Ectodermal cell (in vitro differentiated cells): Measurements from ENCODE around the gene RFX1. TPM values are rescaled to one million over a fixed set of nuclear protein-coding genes. Genes with fewer than 3 reads are reported as not detected.
"Not testable (repeated sequence)": the region's sequence is repeated elsewhere in the genome, so short reads cannot be mapped to it uniquely, and the experiment has no call there.

Experiments used
- H3K27ac ChIP-seq: 2 replicates; pipeline ENCODE4 v1.7.0; 2013; ENCODE audit warnings: mild to moderate bottlenecking, low read depth, low read length; ENCODE audit not compliant: insufficient read depth, poor library complexity, severe bottlenecking
- H3K27me3 ChIP-seq: 2 replicates; pipeline ENCODE4 v1.7.0; 2013; ENCODE audit warnings: mild to moderate bottlenecking, low read length; ENCODE audit not compliant: insufficient read depth, control insufficient read depth, poor library complexity, severe bottlenecking
- H3K36me3 ChIP-seq: one replicate; pipeline ENCODE4 v1.7.0; 2013; ENCODE audit warnings: low read length; ENCODE audit not compliant: control insufficient read depth, insufficient read depth
- H3K4me1 ChIP-seq: one replicate; pipeline ENCODE4 v1.7.0; 2013; ENCODE audit warnings: low read length; ENCODE audit not compliant: control insufficient read depth, insufficient read depth
- H3K4me3 ChIP-seq: 2 replicates; pipeline ENCODE4 v1.7.0; 2013; ENCODE audit warnings: low read depth, low read length, control low read depth; ENCODE audit not compliant: insufficient read depth
- H3K9me3 ChIP-seq: 2 replicates; pipeline ENCODE4 v1.7.0; 2013; ENCODE audit warnings: mild to moderate bottlenecking, low read length, moderate library complexity; ENCODE audit not compliant: control insufficient read depth
- WGBS, 2 experiments: methylation state at CpG; one replicate each; pipeline ENCODE4 v1.1.7; 2013; ENCODE audit warnings: missing lambda C conversion rate in 2 of 2; 5-methylcytosine and 5-hydroxymethylcytosine counted together
- polyA plus RNA-seq, 4 experiments: library from polyadenylated mRNA; stranded (reverse); fragments of 50-300 nt; gene quantifications; one replicate each; pipeline ENCODE4 v1.2.3, GENCODE V29; 2013

RFX1 gene
- polyA plus RNA-seq (2013, experiment 1 of 4): 15.5 TPM
- 13.6 TPM for polyA plus RNA-seq (2013, experiment 2 of 4)
- polyA plus RNA-seq (2013, experiment 3 of 4): 11.7 TPM
- 13.6 TPM for polyA plus RNA-seq (2013, experiment 4 of 4)

DNA sequence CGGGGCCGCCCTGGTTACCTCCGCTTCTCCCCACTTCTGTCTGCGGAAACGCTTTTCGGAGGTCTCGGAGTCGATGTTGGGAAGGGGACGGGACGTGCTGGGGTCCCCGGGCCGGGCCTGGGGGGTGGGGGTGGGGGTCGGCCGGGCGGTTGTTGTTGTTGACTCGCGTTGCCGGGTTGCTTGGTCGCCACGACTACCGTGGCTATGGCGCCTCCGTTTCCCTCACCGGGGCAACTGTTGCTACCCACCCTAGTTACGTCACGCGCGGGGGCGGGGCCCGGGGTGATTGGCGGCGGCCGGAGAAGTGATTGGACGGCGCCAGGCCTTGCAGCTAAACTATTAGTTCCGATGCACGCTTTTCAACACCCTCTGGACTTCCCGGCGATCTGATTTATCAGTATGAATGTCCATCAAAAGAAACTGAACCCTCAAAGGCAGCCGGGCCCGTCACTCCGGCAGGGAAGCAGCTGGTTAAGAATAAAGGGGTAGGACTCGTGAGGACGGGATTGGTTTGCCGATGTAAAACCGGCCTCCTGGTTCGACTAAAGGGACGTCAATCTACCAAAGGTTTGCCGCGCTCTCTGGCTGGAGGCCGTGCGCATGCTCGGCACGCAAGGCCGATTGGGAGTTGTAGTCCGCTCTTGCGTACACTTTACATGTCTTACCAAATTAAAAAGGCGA lies at the start of gene RFX1:
Gene RFX1, minus strand, starts transcription at position 236 of the 681 bp plus-strand sequence. CDS start 12,477 bp downstream, outside the sequence.
- peak within 1 kb of the TSS; percentile 65 for H3K4me3 ChIP-seq
- H3K27me3 ChIP-seq: no peaks in the 10 kb centered on the region
- no peaks in the 10 kb centered on the region for H3K9me3 ChIP-seq
- 0% methylated on average over 55 to 58 of the region's 58 CpGs for WGBS, 2 experiments
- no peaks in the 10 kb centered on the region for H3K36me3 ChIP-seq
- peak within 1 kb of the TSS; percentile 100 for H3K27ac ChIP-seq
- H3K4me1 ChIP-seq: no peaks in the 10 kb centered on the region

DNA sequence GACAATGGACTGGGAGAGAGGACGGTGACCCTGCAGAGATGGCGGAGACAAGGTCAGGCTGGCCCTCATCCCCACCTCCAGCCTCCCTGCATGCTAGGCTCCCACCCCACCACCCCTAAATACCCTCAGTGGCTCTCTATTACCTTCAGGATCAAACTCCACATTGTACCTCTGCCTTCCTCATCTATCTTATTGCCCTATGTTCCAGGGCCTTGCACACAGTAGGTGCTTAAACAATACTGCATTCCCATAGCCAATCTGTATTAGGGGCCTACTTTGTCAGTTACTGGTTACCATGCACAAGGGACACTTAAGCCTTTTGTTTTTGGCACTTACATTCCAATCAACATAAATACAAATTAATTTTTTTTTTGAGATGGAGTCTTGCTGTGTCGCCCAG lies 49.3 kb upstream of the RFX1 start:
- Histone ChIP-seq H3K27me3 (peaks cover 34% of the 10 kb centered on the region), H3K36me3 (no peaks in the 10 kb centered on the region), H3K4me1 (peaks cover 4% of the 10 kb centered on the region), H3K27ac (no peak overlapping the region), H3K4me3 (no peak overlapping the region), H3K9me3 (no peaks in the 10 kb centered on the region)
- WGBS, 2 experiments: 93% methylated on average over 3 of the region's 3 CpGs

DNA sequence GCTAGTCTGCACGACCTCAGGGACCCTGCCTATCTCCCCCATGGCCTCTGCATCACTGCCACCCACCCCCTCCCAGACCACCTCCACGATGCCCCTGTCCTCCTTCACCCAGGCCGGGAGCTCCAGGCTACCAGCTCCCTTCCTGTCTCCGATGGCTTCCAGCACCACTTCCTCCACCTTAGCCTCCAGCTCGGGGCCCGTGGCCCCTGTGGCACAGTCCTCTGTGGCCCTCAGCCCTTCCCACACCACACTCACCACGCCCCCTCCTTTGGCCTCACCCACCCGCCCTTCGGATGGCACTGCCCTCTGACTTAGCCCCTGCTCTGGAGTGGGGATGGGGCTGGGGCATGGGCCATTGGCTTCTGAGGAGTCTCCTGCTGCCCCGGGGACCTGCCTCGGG lies 48.6 kb upstream of the RFX1 start:
- Histone ChIP-seq H3K4me1 (peaks cover 2% of the 10 kb centered on the region), H3K27me3 (peaks cover 34% of the 10 kb centered on the region), H3K9me3 (no peaks in the 10 kb centered on the region), H3K36me3 (no peaks in the 10 kb centered on the region), H3K27ac (no peak overlapping the region), H3K4me3 (no peak overlapping the region)
- 87% methylated on average over 11 of the region's 11 CpGs for WGBS, 2 experiments

DNA sequence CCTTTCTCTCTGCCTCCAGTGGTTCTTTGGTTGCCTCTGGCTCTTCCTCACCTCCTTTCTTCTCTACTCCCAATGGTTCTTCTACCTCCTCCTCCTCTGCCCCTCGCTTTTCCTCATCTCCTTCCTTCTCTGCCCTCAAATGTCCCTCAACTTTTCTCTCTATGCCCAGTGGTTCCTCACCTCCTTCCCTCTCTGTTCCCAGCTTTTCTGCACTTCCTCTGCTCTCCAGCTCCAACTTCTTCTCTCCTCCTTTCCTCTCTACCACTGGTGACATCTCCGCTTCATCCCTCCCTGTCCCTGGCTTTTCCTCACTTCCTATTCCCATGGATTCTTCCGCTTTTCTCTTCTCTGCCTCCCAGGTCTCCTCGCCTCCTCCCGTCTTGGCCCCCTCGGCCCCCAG lies 48.0 kb upstream of the RFX1 start:
- Histone ChIP-seq H3K4me1 (no peaks in the 10 kb centered on the region), H3K9me3 (no peaks in the 10 kb centered on the region)
- WGBS, 2 experiments: 87 to 91% methylated on average over 6 of the region's 6 CpGs

DNA sequence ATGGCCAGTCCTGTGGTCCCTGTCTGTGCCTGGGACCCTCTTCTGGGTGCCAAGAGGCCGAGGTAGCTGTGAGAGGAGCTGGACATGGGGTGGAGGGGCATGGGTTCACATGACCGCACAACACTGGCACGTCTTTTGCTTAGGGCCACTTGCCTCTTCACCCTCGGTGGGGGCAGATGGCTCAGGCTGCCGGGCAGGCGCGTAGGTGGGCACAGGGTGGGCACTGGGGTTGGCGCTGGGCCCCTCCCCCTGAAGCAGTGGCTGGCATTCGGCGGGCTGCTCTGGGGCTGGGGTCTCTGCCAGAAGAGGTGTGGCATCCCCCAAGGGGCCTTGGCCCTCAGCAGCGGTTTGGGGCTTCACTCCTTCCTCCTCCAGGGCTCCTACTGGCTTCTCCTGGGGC lies 47.4 kb upstream of the RFX1 start:
- Histone ChIP-seq H3K27me3 (peaks cover 23% of the 10 kb centered on the region), H3K4me1 (no peaks in the 10 kb centered on the region), H3K4me3 (no peak overlapping the region), H3K36me3 (no peaks in the 10 kb centered on the region), H3K27ac (no peak overlapping the region), H3K9me3 (no peaks in the 10 kb centered on the region)
- WGBS, 2 experiments: 92 to 93% methylated on average over 11 of the region's 11 CpGs

More for the DNA sequence above, 48.0 kb upstream of the RFX1 start:
- Histone ChIP-seq H3K27ac (no peak overlapping the region), H3K27me3 (peaks cover 29% of the 10 kb centered on the region), H3K4me3 (no peak overlapping the region), H3K36me3 (no peaks in the 10 kb centered on the region)

DNA sequence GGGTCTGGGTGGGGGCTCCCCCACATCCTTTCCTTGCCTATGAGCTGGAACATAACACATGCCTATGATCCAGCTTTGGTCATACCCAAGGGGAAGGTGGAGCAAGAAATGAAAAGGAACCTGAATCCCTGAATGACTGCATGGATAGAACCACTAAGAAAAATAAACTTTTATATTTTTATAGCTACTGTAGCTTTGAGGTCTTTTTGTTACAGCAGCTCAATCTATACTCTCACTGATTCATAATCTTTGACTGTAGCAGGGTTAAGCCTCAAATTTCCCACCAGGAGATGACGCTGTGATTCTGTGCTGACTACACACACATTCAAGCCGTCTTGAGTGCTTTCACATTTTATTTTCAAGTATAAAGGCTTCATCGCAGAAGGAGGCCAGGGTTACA lies 46.9 kb upstream of the RFX1 start:
- Histone ChIP-seq H3K9me3 (no peaks in the 10 kb centered on the region), H3K4me3 (no peak overlapping the region), H3K27me3 (peaks cover 18% of the 10 kb centered on the region), H3K36me3 (no peaks in the 10 kb centered on the region), H3K27ac (no peak overlapping the region), H3K4me1 (no peaks in the 10 kb centered on the region)
- 95% methylated on average over 3 of the region's 3 CpGs for WGBS, 2 experiments

DNA sequence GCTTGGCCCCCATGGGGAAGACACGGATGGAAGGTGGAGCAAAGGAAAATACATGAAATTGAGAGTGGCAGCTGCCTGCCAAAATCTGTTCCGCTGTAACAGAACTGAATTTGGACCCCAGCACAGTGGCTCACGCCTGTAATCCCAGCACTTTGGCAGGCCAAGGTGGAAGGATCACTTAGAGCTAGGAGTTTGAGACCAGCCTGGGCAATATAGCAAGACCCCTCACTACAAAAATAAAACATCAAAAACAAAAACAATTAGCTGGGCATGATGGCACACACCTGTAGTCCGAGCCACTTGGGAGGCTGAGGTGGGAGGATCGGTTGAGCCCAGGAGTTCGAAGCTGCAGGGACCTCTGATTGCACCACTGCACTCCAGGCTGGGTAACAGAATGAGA lies 46.4 kb upstream of the RFX1 start:
- Histone ChIP-seq H3K9me3 (no peaks in the 10 kb centered on the region), H3K36me3 (no peaks in the 10 kb centered on the region), H3K27me3 (peaks cover 13% of the 10 kb centered on the region), H3K4me3 (no peak overlapping the region), H3K4me1 (no peaks in the 10 kb centered on the region), H3K27ac (no peak overlapping the region)
- WGBS, 2 experiments: 94 to 95% methylated on average over 6 of the region's 6 CpGs

DNA sequence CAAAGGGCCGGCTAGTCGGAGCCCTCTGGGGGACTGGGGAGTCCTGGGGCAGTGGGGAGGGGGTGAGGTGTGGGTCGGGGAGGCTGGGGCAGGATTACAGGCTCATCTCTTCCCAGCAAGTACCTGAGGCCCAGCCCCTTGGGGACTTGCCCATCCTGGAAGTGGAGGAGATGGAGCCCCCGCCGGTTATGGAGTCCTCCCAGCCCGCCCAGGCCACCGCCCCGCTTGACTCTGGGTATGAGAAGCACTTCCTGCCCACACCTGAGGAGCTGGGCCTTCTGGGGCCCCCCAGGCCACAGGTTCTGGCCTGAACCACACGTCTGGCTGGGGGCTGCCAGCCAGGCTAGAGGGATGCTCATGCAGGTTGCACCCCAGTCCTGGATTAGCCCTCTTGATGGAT lies 45.9 kb upstream of the RFX1 start:
- 86 to 87% methylated on average over 9 of the region's 9 CpGs for WGBS, 2 experiments
- no peak overlapping the region for H3K4me3 ChIP-seq
- peaks cover 9% of the 10 kb centered on the region for H3K27me3 ChIP-seq
- H3K36me3 ChIP-seq: no peaks in the 10 kb centered on the region
- H3K9me3 ChIP-seq: no peaks in the 10 kb centered on the region
- H3K27ac ChIP-seq: no peak overlapping the region
- no peaks in the 10 kb centered on the region for H3K4me1 ChIP-seq

DNA sequence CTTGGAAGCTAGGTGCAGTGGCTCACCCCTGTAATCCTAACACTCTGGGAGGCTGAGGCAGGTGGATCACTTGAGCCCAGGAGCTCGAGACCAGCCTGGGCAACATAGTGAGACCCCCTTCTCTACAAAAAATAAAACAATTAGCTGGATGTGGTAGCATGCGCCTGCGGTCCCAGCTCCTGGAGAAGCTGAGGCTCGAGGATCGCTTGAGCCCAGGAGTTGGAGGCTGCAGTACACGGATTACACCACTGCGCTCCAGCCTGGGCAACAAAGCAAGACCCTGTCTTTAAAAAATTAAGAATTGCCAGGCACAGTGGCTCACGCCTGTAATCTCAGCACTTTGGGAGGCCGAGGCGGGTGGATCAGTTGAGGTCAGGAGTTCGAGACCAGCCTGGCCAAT lies 44.8 kb upstream of the RFX1 start:
- not testable (repeated sequence) for H3K36me3 ChIP-seq, H3K4me1 ChIP-seq, H3K9me3 ChIP-seq, H3K27me3 ChIP-seq, H3K27ac ChIP-seq, H3K4me3 ChIP-seq
- WGBS, 2 experiments: 93 to 94% methylated on average over 11 of the region's 11 CpGs

DNA sequence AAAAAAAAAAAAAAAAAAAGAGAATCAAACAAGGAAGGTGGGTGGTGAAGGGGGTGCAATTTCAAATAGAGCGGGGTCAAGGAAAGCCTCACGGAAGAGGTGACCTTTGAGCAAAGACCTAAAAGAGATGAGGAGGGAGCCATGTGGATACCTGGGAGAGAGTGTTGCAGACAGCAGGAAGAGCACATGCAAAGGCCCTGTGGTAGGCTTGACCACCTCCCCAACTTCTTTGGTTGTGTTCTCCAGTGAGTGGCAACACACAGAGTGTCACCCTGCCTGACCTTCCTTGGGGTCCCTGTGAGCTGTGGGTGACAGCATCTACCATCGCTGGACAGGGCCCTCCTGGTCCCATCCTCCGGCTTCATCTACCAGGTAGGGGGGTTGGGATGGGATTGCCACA lies 44.4 kb upstream of the RFX1 start:
- no peak overlapping the region for H3K27ac ChIP-seq

More for the DNA sequence above, 44.4 kb upstream of the RFX1 start:
- H3K36me3 ChIP-seq: no peaks in the 10 kb centered on the region
- H3K4me1 ChIP-seq: no peaks in the 10 kb centered on the region
- no peaks in the 10 kb centered on the region for H3K9me3 ChIP-seq
- no peaks in the 10 kb centered on the region for H3K27me3 ChIP-seq
- 95 to 98% methylated on average over 4 of the region's 4 CpGs for WGBS, 2 experiments
- no peak overlapping the region for H3K4me3 ChIP-seq
